Renal pelvis (tissue), 4 donors: ENCODE results near the gene ZNF200. TPM values are rescaled to one million over a fixed set of nuclear protein-coding genes. Genes with fewer than 3 reads are reported as not detected.

Source experiments
- DNase-seq: peaks from one replicate; pipeline ENCODE4 v3.0.0-alpha.2; 2013
- polyA plus RNA-seq, 3 donors: library from polyadenylated mRNA; unstranded; fragments of 120-200 nt; gene quantifications; one replicate each; pipeline ENCODE4 v1.2.1, GENCODE V29; 2013; ENCODE audit not compliant: insufficient read length in 3 of 3

ZNF200 gene
- polyA plus RNA-seq, 3 donors, result 11.5 to 15.0 (median 13.4) TPM

DNA sequence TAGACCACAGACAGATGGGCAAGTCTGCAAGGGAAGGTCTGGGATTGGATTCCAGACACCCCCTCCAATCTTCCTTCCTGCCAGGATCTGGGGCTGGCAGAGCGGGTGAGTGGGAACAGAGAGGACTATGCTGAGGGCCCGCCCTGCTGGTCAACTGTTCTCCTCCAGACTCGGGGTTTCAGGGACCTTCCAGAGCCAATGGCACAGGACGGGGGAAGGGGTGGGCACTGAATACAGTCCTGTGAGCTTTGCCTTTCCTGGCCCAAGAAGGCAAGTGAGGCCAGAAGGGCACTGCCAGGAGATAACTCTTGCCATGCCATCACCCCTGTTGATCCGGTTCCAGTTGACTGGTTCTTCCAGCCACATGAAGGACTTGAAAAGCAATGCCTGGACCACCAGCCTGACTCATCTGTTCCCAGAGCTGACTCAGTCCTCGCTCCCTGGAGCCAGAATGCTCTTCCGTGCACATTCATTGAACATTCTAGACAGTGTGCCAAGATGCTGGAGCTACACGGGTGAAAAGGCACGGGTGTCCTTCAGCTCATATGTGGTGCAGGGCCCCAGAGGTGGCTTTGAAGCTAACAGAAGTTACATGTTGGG lies 22.0 kb upstream of the ZNF200 start:
- DNase-seq, result no peak

DNA sequence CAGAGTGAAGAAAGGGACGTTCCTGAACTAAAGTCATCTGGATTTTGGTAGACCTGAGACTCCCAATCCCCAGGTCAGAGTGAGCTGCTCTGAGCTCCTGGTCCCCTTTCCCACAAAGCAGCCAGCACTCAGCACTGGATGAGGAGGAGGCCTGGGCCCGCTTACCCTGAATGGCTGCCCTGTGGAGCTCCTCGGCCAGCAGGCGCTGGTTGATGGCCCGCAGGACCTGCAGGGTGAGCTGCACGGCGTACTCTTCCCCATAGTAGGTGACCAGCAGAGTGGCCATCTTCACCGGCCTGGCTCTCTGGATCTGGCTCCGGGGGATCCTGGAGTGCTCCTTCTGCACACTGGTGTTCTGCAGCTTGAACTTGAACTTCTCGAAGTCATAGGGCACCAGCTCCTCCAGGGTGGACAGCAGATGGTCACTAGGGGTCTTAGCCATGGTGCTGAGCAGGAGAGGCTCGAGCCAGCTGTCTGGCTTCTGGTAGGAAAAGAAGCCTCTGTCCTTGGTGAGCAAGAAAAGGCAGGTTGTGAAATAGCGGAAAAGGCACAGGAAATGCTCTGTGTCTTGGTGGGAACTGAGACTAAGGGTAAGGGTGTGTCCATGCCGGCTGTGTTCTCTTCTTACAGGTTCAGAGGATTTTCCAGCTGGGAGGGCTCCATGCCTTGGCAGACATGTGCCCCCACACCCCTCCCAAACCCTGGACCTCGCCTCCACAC lies 21.3 kb upstream of the ZNF200 start, which contains the start of gene MEFV:
Gene MEFV (minus strand): TSS at position 488 of the 720 bp plus-strand sequence. CDS start 46 bp downstream, at position 442.
- DNase-seq, result no peak

DNA sequence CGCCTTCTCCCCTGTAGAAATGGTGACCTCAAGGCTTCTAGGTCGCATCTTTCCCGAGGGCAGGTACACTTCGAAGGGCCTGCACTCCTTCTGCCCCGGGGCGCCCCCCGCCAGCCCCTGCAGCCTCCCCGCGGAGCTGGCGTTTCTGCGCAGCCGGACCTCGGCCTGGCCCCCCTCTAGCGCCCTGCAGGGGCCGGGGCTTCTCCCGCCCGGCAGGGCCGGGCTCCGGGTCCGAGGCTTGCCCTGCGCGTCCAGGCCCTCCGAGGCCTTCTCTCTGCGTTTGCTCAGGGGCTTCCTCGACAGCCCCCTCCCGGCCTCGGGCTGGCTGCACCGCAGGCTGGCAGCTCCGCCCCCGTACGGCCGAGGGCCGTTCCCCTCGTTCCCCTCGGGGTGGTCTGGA lies 19.4 kb upstream of the ZNF200 start:
- DNase-seq, result no peak

DNA sequence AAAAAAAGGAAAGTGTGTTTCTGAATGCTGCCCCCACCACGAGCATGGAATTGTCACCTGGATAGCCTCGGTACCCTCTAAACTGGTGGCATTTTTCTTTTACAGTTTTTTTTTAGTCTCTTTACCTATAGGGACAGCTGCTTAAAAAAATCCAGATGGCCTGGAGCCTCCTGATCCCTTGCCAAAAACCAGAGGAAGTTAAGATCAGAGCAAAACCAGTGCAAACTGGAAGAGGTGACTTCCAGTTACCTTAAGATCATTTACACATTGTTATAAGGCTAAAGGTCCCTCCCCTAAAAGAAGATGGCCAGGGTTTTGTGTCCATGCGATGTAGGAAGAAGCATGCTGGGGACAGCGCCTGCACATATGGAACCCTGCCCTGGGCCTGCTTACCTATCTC lies 18.0 kb upstream of the ZNF200 start:
- DNase-seq, result no peak

DNA sequence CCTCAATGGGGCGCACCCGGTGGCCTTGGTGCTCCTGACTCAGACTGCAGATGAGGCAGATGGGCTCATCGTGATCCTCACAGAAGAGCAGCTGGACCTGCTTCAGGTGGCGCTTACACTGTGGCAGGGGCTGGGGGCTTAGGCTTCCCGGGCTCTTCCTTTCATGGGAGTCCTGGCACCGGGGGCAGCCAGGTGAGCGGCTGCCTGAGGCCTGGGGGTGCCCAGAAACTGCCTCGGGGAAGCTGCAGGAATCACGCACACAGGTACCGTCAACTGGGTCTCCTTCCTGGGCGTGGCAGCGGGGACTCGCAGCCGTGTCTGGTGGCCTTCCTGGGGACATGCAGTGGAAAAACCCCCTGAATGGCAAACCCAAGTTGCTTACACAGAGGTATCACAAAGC lies 14.5 kb upstream of the ZNF200 start:
- DNase-seq, result no peak

DNA sequence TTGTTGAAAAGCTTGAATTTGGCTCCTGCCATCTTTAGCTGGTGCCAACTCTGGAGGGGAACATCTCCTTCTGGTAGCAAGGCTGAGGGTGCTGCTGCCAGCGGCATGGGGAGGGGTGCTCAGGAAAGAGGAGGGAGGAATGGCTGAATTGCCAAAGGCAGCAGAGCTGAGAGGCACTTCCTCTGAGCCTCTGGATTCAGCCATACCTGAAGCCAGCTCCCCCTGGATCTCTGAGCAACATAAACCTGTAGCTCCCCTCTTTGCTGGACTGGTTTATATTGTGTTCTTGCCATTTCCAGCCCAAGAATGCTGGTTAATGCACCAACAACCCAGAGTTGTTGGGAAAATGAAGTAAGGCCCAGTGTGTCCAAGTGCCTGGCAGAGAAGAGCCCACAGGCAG lies 14.1 kb upstream of the ZNF200 start:
- no peak for DNase-seq

DNA sequence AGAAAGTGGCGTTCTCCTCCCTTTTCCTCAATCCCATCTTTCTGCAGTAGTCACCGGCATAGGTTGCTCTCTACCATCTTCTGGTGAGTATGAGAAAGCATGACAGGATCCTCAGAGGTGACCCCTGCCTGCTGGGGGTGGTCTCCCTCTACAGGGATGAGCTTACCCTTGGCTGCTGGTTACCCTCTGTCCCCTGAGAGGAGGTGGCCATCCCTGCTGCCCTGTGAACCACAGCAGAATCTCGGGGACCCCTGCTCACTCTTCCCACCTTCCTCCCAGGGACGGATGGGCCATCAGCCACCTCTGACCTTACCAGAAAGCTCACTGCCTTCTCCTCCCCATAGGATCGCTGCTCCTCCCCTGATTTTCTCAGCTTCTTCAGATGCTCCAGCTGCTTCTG lies 13.6 kb upstream of the ZNF200 start:
- no peak for DNase-seq

DNA sequence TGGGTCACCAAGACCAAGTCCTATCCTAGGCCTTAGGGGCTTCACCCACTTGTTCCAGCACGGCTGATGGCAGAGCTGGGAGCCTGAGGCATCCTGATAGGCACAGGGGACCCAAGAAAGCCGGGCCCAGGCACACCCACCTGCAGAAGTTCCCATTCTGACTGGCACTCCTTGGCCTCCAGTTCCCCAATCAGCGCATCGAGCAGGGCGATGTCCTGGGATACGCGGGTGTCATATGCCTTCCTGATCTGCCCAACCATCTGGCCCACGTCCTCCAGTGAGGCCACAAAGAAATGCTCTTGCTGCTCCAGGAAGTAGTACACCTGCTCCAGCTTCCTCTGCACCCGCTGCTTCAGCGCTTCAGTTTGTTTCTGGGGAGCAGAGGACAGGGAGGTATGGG lies 11.9 kb upstream of the ZNF200 start:
- DNase-seq, result no peak

DNA sequence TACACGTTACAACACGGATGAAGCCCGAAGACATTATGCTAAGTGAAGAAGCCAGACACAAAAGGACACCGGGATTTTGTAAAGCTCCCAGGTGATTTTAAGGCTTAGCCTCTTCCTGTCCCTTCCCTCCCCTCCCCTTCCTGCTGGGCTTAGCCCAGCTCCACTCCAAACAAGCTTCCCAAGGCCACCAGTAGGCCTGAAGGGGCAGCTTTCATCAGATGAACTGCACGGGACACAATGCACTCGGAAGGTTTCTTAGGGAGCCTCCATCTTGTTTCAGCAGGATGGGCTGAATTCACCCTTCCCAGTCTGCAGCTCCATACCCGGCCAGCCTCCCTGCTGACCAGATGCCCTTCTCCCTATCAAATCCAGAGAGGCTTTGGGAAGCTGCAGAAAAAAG lies 11.0 kb upstream of the ZNF200 start:
- DNase-seq, result no peak

DNA sequence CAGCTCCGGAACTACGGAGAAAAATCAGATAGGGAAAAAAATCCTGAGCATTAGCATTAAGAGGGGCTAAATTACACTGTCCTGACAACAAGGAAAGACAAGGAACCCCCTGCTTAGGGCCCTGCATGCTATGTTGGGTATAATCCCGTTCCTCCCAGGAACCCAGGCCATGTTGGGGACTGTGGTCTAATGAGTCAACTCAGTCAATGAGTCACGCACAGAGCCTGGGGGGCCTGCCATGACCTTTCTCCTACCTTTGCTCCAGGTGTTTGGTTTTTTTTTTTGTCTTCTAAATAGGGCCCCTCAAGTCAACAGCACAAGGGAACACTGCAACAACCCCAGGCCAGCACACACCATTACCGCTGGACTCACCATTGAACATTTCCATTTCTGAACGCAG lies 8.9 kb upstream of the ZNF200 start:
- no peak for DNase-seq

DNA sequence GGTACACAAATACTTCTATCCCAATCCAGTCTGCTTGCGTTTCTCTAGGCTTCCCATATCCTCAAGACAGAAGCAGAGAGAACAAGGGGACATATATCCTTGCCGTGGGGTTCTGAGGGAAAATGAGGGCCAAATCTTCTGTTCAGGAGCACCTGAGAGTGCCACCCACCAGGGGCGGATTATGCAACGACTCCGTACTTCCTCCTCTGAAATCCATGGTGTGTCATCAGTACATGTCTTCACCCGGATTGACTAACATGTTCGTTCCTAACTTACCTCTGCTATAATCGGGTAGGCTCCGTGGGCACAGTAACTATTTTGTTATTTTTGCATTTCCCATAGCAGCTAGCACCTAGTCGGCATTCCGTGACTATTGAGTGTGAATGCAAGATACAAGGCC lies 7.8 kb upstream of the ZNF200 start:
- DNase-seq, result no peak

DNA sequence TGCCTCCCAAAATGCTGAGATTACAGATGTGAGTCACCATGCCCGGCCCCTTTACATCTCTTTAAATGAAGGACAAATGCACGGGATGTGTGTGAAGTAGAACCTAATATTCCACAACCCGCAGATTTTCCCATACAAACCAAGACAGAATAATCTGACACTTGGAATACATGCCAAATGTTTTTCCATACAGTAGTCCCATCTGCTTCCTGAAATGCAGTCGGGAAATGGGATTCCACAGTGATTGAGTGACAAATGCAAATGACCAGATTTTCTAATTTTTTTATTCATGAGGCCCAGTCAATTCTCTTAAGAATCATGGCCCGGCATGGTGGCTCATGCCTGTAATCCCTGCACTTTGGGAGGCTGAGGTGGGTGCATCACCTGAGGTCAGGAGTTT lies 6.8 kb upstream of the ZNF200 start:
- no peak for DNase-seq

DNA sequence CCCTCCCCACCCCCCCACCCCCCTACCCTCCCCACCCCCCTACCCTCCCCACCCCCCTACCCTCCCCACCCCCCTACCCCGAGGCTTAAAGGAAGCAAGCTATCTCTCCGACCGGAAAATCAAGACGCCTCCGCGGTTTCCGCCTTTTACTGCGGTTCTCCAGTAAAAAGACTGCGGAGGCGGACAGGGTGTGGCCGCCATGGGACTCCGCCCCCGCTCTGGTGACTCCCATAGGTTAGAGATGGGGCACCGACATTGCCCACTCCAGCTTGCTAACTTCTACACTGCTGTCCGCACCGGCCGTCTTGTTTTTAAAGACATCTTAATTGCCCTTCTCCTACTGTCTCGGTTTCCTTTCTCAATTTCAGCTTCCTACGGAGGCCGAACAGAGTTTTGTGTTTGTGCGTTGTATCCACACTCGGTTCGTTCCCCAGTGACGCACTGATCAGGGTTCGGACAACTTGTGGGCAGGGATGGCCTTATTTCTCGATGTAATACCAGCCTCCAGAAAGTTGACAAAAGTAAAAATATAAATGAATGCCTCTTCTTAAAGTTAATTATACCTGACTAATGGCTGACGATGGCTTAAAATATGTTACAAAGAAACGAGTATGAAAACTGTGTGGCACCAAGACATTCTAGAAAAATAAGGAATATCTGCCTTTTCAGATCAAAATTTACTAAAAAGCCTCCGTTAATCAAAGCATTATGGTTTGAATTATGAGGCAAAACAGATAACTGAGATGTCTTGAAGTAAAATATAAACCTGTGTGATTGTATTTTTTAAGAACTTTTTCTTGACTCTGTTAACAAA lies 1.1 kb upstream of the ZNF200 start:
- DNase-seq, result no peak

DNA sequence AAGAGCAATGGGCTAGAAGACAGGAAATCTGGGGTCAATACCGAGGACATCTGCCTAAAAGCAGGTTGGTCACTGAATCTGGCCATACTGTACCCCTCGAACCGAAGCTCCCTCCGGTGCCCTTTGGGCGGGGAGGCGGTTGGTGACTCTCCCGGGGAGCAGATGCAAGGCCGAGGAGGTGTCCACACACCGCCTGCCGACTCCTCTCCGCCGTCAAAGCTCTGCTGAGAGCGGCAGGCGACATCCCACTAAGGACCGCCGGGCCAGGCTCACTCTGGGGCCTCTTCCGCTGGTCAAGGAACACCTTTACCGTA lies 458 bp downstream of the ZNF200 start:
- no peak for DNase-seq

DNA sequence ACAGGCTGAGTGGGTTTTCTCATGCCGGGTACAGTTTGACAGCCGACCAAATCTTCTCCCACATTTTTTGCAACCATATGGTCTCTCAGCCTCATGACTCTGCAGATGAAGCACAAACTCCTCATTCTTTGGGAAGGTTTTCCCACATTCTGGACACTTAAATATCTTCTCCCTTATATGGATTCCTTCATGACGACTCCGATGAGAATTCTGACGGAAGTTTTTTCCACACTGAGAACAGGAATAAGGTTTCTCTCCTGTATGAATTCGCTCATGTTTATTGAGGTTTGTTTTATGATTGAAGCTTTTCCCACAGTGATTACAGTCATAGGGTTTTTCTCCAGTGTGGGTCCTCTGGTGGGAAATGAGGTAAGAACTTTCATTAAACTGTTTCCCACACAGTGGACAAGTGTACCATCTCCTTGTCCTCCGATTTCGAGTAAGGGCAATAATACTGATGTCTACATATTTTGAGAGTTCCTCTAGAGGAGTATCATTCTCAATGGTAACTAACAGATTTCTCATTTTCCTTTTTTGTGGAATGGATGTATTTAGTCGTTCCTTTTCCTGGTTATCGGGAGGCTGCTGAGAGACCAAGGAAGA lies 10.9 kb downstream of the ZNF200 start:
- DNase-seq, result no peak

DNA sequence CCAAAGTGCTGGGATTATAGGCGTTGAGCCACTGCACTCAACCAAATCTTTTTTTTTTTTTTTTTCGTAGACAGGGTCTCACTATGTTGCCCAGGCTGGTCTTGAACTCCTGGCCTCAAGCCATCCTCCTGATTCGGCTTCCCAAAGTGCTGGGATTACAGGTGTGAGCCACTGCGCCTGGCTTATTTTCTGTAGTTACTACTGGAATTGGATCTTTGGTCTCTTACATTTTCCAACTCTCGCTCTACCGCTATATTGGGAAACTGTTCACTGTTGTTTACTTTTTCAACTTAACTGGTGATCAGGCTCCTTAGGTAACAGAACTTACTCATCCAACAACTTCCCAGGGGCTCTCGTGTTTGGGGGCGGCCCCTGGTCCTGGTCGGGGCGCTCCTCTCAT lies 14.1 kb downstream of the ZNF200 start:
- DNase-seq, result no peak

DNA sequence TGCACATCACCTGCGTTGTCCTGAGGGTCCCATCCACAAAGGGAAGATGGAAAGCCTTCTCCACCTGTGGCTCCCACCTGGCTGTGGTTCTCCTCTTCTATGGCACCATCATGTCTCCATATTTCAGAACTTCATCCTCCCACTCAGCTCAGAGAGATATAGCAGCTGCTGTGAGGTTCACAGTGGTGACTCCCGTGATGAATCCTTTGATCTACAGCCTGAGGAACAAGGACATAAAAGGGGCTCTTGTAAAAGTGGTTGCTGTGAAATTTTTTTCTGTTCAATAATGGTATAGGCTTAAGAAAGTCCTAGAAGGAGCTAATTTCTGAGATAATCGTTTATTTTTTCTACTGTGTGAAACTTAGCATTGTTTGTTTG lies 18.7 kb downstream of the ZNF200 start:
- DNase-seq, result no peak

DNA sequence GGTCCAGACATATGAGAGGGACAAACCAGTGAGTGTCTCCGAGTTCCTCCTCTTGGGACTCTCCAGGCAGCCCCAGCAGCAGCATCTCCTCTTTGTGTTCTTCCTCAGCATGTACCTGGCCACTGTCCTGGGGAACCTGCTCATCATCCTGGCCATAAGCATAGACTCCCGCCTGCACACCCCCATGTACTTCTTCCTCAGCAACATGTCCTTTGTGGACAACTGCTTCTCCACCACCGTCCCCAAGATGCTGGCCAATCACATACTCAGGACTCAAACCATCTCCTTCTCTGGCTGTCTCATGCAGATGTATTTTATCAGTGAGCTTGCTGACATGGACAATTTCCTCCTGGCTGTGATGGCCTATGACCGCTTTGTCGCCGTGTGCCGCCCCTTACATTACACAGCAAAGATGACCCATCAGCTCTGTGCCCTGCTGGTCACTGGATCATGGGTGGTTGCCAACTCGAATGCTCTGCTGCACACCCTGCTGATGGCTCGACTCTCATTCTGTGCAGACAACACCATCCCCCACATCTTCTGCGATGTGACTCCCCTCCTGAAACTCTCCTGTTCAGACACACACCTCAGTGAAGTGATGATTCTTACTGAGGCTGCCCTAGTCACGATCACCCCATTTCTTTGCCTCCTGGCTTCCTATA lies 19.2 kb downstream of the ZNF200 start:
- DNase-seq, result no peak

DNA sequence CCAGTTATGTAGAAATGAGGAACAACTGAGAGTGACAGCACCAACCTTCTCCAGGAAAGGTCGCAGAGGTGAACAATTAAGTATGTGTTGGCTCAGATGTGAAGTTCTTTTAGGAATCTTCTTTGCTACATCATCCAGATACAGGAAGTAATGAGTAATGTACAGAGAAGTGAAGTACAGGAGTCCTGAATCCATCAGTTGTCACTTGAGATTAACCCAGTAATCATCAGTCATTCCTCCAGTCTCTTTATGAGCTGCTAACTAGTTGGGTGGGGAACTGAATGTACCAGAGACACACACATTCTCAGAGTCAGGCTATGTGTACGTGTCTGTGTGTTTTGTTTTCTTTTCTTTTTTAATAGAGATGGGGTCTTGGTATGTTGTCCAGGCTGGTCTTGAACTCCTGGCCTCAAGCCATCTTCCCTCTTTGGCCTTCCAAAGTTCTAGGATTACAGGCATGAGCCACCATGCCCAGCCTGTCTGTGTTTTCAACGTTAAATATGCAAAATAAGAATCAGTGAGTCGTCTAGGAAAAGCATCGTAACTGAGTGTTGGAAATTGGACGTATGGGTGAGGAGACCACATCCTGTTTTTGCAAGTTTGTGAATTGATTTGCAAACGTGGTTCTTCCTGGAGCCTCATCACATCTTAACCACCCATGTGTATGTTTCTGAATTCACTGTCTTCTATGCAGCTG lies 19.9 kb downstream of the ZNF200 start:
- no peak for DNase-seq

DNA sequence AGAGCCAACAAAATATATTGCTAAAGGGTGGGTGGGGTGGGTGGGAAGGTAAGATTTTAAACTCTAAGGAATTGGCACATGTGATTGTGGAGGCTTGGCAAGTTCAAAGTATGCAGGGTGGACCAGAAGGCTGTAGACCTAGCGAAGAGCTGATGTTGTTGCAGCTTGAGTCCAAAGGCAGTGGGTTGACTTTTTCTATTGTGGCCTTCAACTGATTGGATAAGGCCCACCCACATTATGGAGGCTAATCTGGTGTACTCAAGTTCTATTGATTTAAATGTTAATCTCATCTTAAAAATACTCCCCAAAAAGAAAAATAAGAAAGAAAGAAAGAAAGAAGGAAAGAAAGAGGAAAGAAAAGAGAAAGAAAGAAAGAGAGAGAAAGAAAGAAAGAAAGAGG lies 22.4 kb downstream of the ZNF200 start:
- DNase-seq, result no peak

DNA sequence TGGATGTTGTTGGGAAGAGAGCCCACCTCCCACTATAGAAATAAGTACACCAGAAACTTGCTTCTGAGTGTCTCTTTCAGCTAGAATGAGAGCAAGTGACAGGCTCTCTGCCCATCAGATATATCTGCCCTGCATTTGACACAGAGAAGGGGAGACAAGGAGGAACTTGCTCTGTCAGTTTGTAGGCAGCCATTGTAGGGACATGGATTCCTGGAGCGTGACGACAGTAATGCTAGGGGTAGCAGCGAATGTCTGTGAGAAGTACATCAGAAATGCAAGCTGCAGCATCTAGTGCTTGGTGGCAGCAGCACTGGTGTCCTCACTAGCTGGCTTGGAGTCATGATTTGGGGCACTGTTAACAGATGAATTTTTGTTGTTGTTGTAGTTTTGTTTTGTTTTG lies 23.0 kb downstream of the ZNF200 start:
- DNase-seq, result no peak
